Body of pancreas (tissue), 4 donors: ENCODE data around the gene ADCY10. TPM values are rescaled to one million over a fixed set of nuclear protein-coding genes. Genes with fewer than 3 reads are reported as not detected.

Source experiments
- ATAC-seq: fragments of 150-250 bp; one replicate; pipeline ENCODE4 v1.9.1; 2016
- DNase-seq, 4 donors: peaks; one replicate each; pipeline ENCODE4 v3.0.0-alpha.2; 2019
- H3K27ac ChIP-seq, 4 donors: fragments of 200-600 bp; sonication (generic); 1 replicate in 3 of 4; 2 replicates in 1 of 4; pipeline versions ENCODE4 v1.5.1 to v1.6.1; 2016 to 2019; ENCODE audit warnings: mild to moderate bottlenecking in 1 of 4, mixed read lengths in 1 of 4, moderate library complexity in 1 of 4
- H3K27me3 ChIP-seq, 2 donors: fragments of 200-600 bp; sonication (generic); one replicate each; pipeline ENCODE4 v1.6.0; 2016; ENCODE audit warnings: mild to moderate bottlenecking in 1 of 2
- H3K36me3 ChIP-seq, 2 donors: fragments of 200-600 bp; sonication (generic); replicated peaks in 1 of 2; 2 replicates each; pipeline ENCODE4 v1.5.1; 2016; ENCODE audit warnings: low read depth in 2 of 2; ENCODE audit not compliant: insufficient read depth in 1 of 2
- H3K4me1 ChIP-seq: fragments of 200-600 bp; sonication (generic); one replicate; pipeline ENCODE4 v1.6.0; 2016
- H3K4me3 ChIP-seq, 2 donors: fragments of 200-600 bp; sonication (generic); 1 replicate in 1 of 2; 2 replicates in 1 of 2; pipeline ENCODE4 v1.5.1; 2016 to 2019
- H3K9me3 ChIP-seq, 3 donors: fragments of 200-600 bp; sonication (generic); 1 replicate in 2 of 3; 2 replicates in 1 of 3; pipeline ENCODE4 v1.5.1; 2016
- CTCF ChIP-seq, 7 experiments: fragments of 450-650 bp in 4 of 7; fragments of 200-600 bp in 3 of 7; sonication (generic) in 3 of 7; IDR thresholded peaks; one replicate each; pipeline ENCODE4 v1.5.1; 2016 to 2019; ENCODE audit warnings: antibody characterized with exemption in 7 of 7
- POLR2A ChIP-seq, 3 donors: fragments of 450-650 bp; IDR thresholded peaks; one replicate each; pipeline ENCODE4 v1.6.1; 2016; ENCODE audit warnings: antibody characterized with exemption in 3 of 3, mild to moderate bottlenecking in 2 of 3
- WGBS, 2 donors: methylation state at CpG; one replicate each; pipeline ENCODE4 v1.1.5; 2017; 5-methylcytosine and 5-hydroxymethylcytosine counted together
- intact Hi-C: fragments of 100-400 bp; cut with DNase I; formaldehyde crosslinking; loops from one replicate; pipeline ENCODE4 v1.15.1; 2023
- total RNA-seq, 2 donors: library from RNA; depleted of rRNA; stranded (reverse); fragments of >200 nt; gene quantifications; one replicate each; pipeline ENCODE4 v1.1.0, GENCODE V29; 2016

Gene ADCY10
- total RNA-seq, 2 donors from 2014 or later, result 0.26 TPM; not detected in 1

GRCh38 chr1:167924102-167924501 is 10.2 kb upstream of the ADCY10 start:
- peak overlapping the region in 1 of 4 donors; percentile 15 for H3K27ac ChIP-seq
- H3K27me3 ChIP-seq, result no peaks in the 10 kb centered on the region
- intact Hi-C loops, result no loop called here
- WGBS, 2 donors, result 62 to 63% methylated on average over 2 of the region's 2 CpGs
- no peak overlapping the region for H3K4me3 ChIP-seq
- ATAC-seq, result no peak
- no peak for TF ChIP-seq CTCF (IDR thresholded peaks at IDR 0.05)
- H3K36me3 ChIP-seq, result no peaks in the 10 kb centered on the region
- H3K4me1 ChIP-seq, result peaks cover 50% of the 10 kb centered on the region
- DNase-seq, result no peak
- no peaks in the 10 kb centered on the region for H3K9me3 ChIP-seq

GRCh38 chr1:167923324-167924056 is 9.6 kb upstream of the ADCY10 start:
- no peaks in the 10 kb centered on the region for H3K36me3 ChIP-seq
- no peak for DNase-seq
- TF ChIP-seq POLR2A (IDR thresholded peaks at IDR 0.05) (no peak), CTCF (IDR thresholded peaks at IDR 0.05) (no peak)
- H3K9me3 ChIP-seq, result no peaks in the 10 kb centered on the region
- peaks cover 44% of the 10 kb centered on the region for H3K4me1 ChIP-seq
- ATAC-seq, result no peak
- peak overlapping the region in 1 of 4 donors; percentile 15 for H3K27ac ChIP-seq
- intact Hi-C loops, result no loop called here
- no peak overlapping the region for H3K4me3 ChIP-seq
- 82 to 86% methylated on average over 3 of the region's 3 CpGs for WGBS, 2 donors
- no peaks in the 10 kb centered on the region for H3K27me3 ChIP-seq

GRCh38 chr1:167922611-167923074 is 8.7 kb upstream of the ADCY10 start:
- Histone ChIP-seq H3K4me3 (no peak overlapping the region), H3K4me1 (peaks cover 41% of the 10 kb centered on the region), H3K9me3 (no peaks in the 10 kb centered on the region), H3K27me3 (no peaks in the 10 kb centered on the region), H3K36me3 (no peaks in the 10 kb centered on the region), H3K27ac (no peak overlapping the region)
- TF ChIP-seq POLR2A (IDR thresholded peaks at IDR 0.05) (no peak), CTCF (IDR thresholded peaks at IDR 0.05) (no peak)
- ATAC-seq, result no peak
- 13 to 18% methylated on average over 1 of the region's 1 CpG for WGBS, 2 donors
- intact Hi-C loops, result no loop called here
- no peak for DNase-seq

GRCh38 chr1:167922023-167922422 is 8.1 kb upstream of the ADCY10 start:
- Histone ChIP-seq H3K9me3 (no peaks in the 10 kb centered on the region), H3K4me3 (no peak overlapping the region), H3K4me1 (peaks cover 40% of the 10 kb centered on the region), H3K27ac (no peak overlapping the region), H3K27me3 (no peaks in the 10 kb centered on the region), H3K36me3 (no peaks in the 10 kb centered on the region)
- no peak for ATAC-seq
- TF ChIP-seq CTCF (IDR thresholded peaks at IDR 0.05) (no peak), POLR2A (IDR thresholded peaks at IDR 0.05) (no peak)
- intact Hi-C loops, result no loop called here
- no peak for DNase-seq
